Measurements from ENCODE around the gene PARP15. TPM values are rescaled to one million over a fixed set of nuclear protein-coding genes. Genes with fewer than 3 reads are reported as not detected.
A peak's percentile ranks its signal among the peaks of the same experiment; 100 is the strongest.

PARP15 gene
- total RNA-seq, 2 experiments from 2014 or later: 49.1 to 52.8 TPM

GRCh38 chr3:122603056-122603455 is 25.6 kb downstream of the PARP15 start:
- ATAC-seq (ENCODE audit: low read depth): no peak
- H3K27ac Mint-ChIP-seq: no peak overlapping the region
- no peak for DNase-seq
- POLR2A ChIA-PET: no interaction called here
- H3K9me3 Mint-ChIP-seq: peaks cover 14% of the 10 kb centered on the region
- H3K4me1 Mint-ChIP-seq: peaks cover 11% of the 10 kb centered on the region
- no peaks in the 10 kb centered on the region for H3K27me3 Mint-ChIP-seq
- no peak overlapping the region for H3K4me3 Mint-ChIP-seq
- H3K36me3 Mint-ChIP-seq: peaks cover 53% of the 10 kb centered on the region

GRCh38 chr3:122606330-122606729 is 28.9 kb downstream of the PARP15 start:
- Mint-ChIP-seq H3K36me3 (peaks cover 53% of the 10 kb centered on the region), H3K9me3 (peaks cover 13% of the 10 kb centered on the region), H3K27ac (no peak overlapping the region), H3K4me3 (no peak overlapping the region), H3K4me1 (peaks cover 22% of the 10 kb centered on the region), H3K27me3 (no peaks in the 10 kb centered on the region)
- ATAC-seq (ENCODE audit: low read depth) (no peak), DNase-seq (no peak)
- POLR2A ChIA-PET: no interaction called here

GRCh38 chr3:122608916-122609315 is 31.5 kb downstream of the PARP15 start:
- Mint-ChIP-seq H3K27me3 (no peaks in the 10 kb centered on the region), H3K36me3 (peaks cover 49% of the 10 kb centered on the region), H3K4me3 (no peak overlapping the region), H3K27ac (peak overlapping the region; percentile 95), H3K4me1 (peaks cover 20% of the 10 kb centered on the region), H3K9me3 (peaks cover 4% of the 10 kb centered on the region)
- DNase-seq (no peak), ATAC-seq (ENCODE audit: low read depth) (no peak)
- POLR2A ChIA-PET: no interaction called here

GRCh38 chr3:122609798-122610559 is 32.5 kb downstream of the PARP15 start:
- peaks cover 51% of the 10 kb centered on the region for H3K36me3 Mint-ChIP-seq
- POLR2A ChIA-PET: interaction anchor here (0.7 to 1.1 kb wide), 3 partner anchors 33 to 46 kb away, joined by 3 to 14 read pairs (median 4); partner anchors contain the start of genes DTX3L and PARP9
- no peak for DNase-seq

GRCh38 chr3:122612696-122613095 is 35.2 kb downstream of the PARP15 start:
- POLR2A ChIA-PET: no interaction called here
- peaks cover 4% of the 10 kb centered on the region for H3K9me3 Mint-ChIP-seq
- ATAC-seq (ENCODE audit: low read depth): no peak
- no peak overlapping the region for H3K4me3 Mint-ChIP-seq
- H3K27ac Mint-ChIP-seq: no peak overlapping the region
- no peaks in the 10 kb centered on the region for H3K27me3 Mint-ChIP-seq
- no peak for DNase-seq
- H3K36me3 Mint-ChIP-seq: peaks cover 63% of the 10 kb centered on the region
- peaks cover 22% of the 10 kb centered on the region for H3K4me1 Mint-ChIP-seq

More at GRCh38 chr3:122609798-122610559, 32.5 kb downstream of the PARP15 start:
- H3K9me3 Mint-ChIP-seq: peaks cover 4% of the 10 kb centered on the region
- H3K4me3 Mint-ChIP-seq: peak overlapping the region; percentile 72
- no peaks in the 10 kb centered on the region for H3K27me3 Mint-ChIP-seq
- peak overlapping the region; percentile 95 for H3K27ac Mint-ChIP-seq
- peak; percentile 95 for ATAC-seq (ENCODE audit: low read depth)
- H3K4me1 Mint-ChIP-seq: peaks cover 19% of the 10 kb centered on the region

GRCh38 chr3:122615303-122615702 is 37.9 kb downstream of the PARP15 start:
- Mint-ChIP-seq H3K27ac (no peak overlapping the region), H3K4me3 (no peak overlapping the region), H3K36me3 (peaks cover 65% of the 10 kb centered on the region), H3K4me1 (peaks cover 8% of the 10 kb centered on the region), H3K27me3 (no peaks in the 10 kb centered on the region), H3K9me3 (peaks cover 4% of the 10 kb centered on the region)
- ATAC-seq (ENCODE audit: low read depth) (no peak), DNase-seq (no peak)
- POLR2A ChIA-PET: no interaction called here

- Mint-ChIP-seq H3K27me3 (no peaks in the 10 kb centered on the region), H3K4me1 (peaks cover 8% of the 10 kb centered on the region), H3K9me3 (no peaks in the 10 kb centered on the region), H3K4me3 (no peak overlapping the region), H3K27ac (no peak overlapping the region), H3K36me3 (peaks cover 63% of the 10 kb centered on the region)
- ATAC-seq (ENCODE audit: low read depth): no peak
- no peak for DNase-seq
- POLR2A ChIA-PET: no interaction called here
These were observed 41.2 kb downstream of the PARP15 start for GRCh38 chr3:122618614-122619013.

GRCh38 chr3:122619040-122619439 is 41.6 kb downstream of the PARP15 start:
- POLR2A ChIA-PET: interaction anchor here (0.7 kb wide), 1 partner anchor 43 kb away, joined by 3 read pairs; no protein-coding TSS in a partner anchor

GRCh38 chr3:122620399-122620798 is 42.9 kb downstream of the PARP15 start:
- ATAC-seq (ENCODE audit: low read depth): no peak
- no peak for DNase-seq
- H3K4me3 Mint-ChIP-seq: no peak overlapping the region
- H3K36me3 Mint-ChIP-seq: peaks cover 59% of the 10 kb centered on the region
- H3K9me3 Mint-ChIP-seq: no peaks in the 10 kb centered on the region
- H3K4me1 Mint-ChIP-seq: peaks cover 5% of the 10 kb centered on the region
- H3K27ac Mint-ChIP-seq: no peak overlapping the region
- POLR2A ChIA-PET: no interaction called here
- H3K27me3 Mint-ChIP-seq: no peaks in the 10 kb centered on the region

More at GRCh38 chr3:122619040-122619439, 41.6 kb downstream of the PARP15 start:
- H3K36me3 Mint-ChIP-seq: peaks cover 62% of the 10 kb centered on the region
- H3K4me3 Mint-ChIP-seq: no peak overlapping the region
- ATAC-seq (ENCODE audit: low read depth) (no peak), DNase-seq (no peak)
- no peaks in the 10 kb centered on the region for H3K9me3 Mint-ChIP-seq
- H3K27ac Mint-ChIP-seq: no peak overlapping the region
- H3K27me3 Mint-ChIP-seq: no peaks in the 10 kb centered on the region
- peaks cover 9% of the 10 kb centered on the region for H3K4me1 Mint-ChIP-seq

- Mint-ChIP-seq H3K27ac (no peak overlapping the region), H3K27me3 (no peaks in the 10 kb centered on the region), H3K4me1 (peaks cover 5% of the 10 kb centered on the region), H3K9me3 (no peaks in the 10 kb centered on the region), H3K4me3 (no peak overlapping the region), H3K36me3 (peaks cover 58% of the 10 kb centered on the region)
- POLR2A ChIA-PET: no interaction called here
- ATAC-seq (ENCODE audit: low read depth): no peak
- DNase-seq: no peak
These were observed 43.7 kb downstream of the PARP15 start for GRCh38 chr3:122621112-122621511.

- DNase-seq (no peak), ATAC-seq (ENCODE audit: low read depth) (no peak)
- H3K27me3 Mint-ChIP-seq: no peaks in the 10 kb centered on the region
- H3K27ac Mint-ChIP-seq: peak overlapping the region; percentile 44
- peaks cover 5% of the 10 kb centered on the region for H3K4me1 Mint-ChIP-seq
- H3K9me3 Mint-ChIP-seq: no peaks in the 10 kb centered on the region
- peaks cover 60% of the 10 kb centered on the region for H3K36me3 Mint-ChIP-seq
- POLR2A ChIA-PET: no interaction called here
- H3K4me3 Mint-ChIP-seq: no peak overlapping the region
These were observed 45.8 kb downstream of the PARP15 start for GRCh38 chr3:122623031-122623829.

GRCh38 chr3:122626515-122627180 is 49.2 kb downstream of the PARP15 start:
- POLR2A ChIA-PET: interaction anchor here (0.7 kb wide), 1 partner anchor 70 kb away, joined by 3 read pairs; no protein-coding TSS in a partner anchor
- Mint-ChIP-seq H3K36me3 (peaks cover 58% of the 10 kb centered on the region), H3K4me3 (no peak overlapping the region), H3K4me1 (peaks cover 5% of the 10 kb centered on the region), H3K27me3 (no peaks in the 10 kb centered on the region), H3K27ac (no peak overlapping the region), H3K9me3 (no peaks in the 10 kb centered on the region)
- no peak for ATAC-seq (ENCODE audit: low read depth)
- no peak for DNase-seq

GRCh38 chr3:122627301-122627700 is 49.9 kb downstream of the PARP15 start:
- Mint-ChIP-seq H3K27me3 (no peaks in the 10 kb centered on the region), H3K4me1 (peaks cover 5% of the 10 kb centered on the region), H3K4me3 (no peak overlapping the region), H3K27ac (no peak overlapping the region), H3K9me3 (no peaks in the 10 kb centered on the region), H3K36me3 (peaks cover 56% of the 10 kb centered on the region)
- ATAC-seq (ENCODE audit: low read depth) (no peak), DNase-seq (no peak)
- POLR2A ChIA-PET: no interaction called here

Data from activated naive CD8-positive, alpha-beta T cell treated with anti-CD3 and anti-CD28 coated beads, Interleukin-2, amount 10 ng/mL, durations not matched to agents 7 days and 5 days (primary cell).